Peyer's patch (tissue), 4 donors: Measurements from ENCODE around the gene PFDN6.

Source experiments
- CTCF ChIP-seq, 6 experiments: fragments of 450-650 bp in 4 of 6; fragments of 200-600 bp in 2 of 6; sonication (generic) in 1 of 6; IDR thresholded peaks; one replicate each; pipeline ENCODE4 v1.5.1; 2017 to 2019; ENCODE audit warnings: antibody characterized with exemption in 6 of 6, mild to moderate bottlenecking in 3 of 6, moderate library complexity in 1 of 6
- POLR2A ChIP-seq, 2 donors: fragments of 450-650 bp; IDR thresholded peaks; one replicate each; pipeline ENCODE4 v1.5.1; 2017; ENCODE audit warnings: antibody characterized with exemption in 2 of 2, mild to moderate bottlenecking in 2 of 2, moderate library complexity in 2 of 2

- no peak for TF ChIP-seq CTCF (IDR thresholded peaks at IDR 0.05)
- TF ChIP-seq POLR2A (IDR thresholded peaks at IDR 0.05) = no peak
These were observed 11.0 kb upstream of the PFDN6 start for GRCh38 chr6:33278392-33278741.
